Anterior cingulate cortex (tissue), 58 donors: Measurements from ENCODE around the gene SP100.
"Not testable (repeated sequence)": the region's sequence is repeated elsewhere in the genome, so short reads cannot be mapped to it uniquely, and the experiment has no call there.

Experiments
- DNase-seq, 58 donors: peaks; one replicate each; lab custom pipeline; 2025; lab: John Stamatoyannopoulos, UW

The SP100 gene

GRCh38 chr2:230455005-230455684 is 39.1 kb downstream of the SP100 start:
- DNase-seq, result no peak

- DNase-seq, result peak in 10 of 58 donors; percentile 1 to 30 (median 6)
These were observed 41.2 kb downstream of the SP100 start for GRCh38 chr2:230457073-230457768.

GRCh38 chr2:230457793-230458192 is 41.8 kb downstream of the SP100 start:
- DNase-seq, result no peak

- DNase-seq, result no peak
These were observed 43.2 kb downstream of the SP100 start for GRCh38 chr2:230459216-230459615.

- no peak for DNase-seq
These were observed 55.1 kb downstream of the SP100 start for GRCh38 chr2:230471074-230471473.

- no peak for DNase-seq
These were observed 56.6 kb downstream of the SP100 start for GRCh38 chr2:230472621-230473018.

- no peak for DNase-seq
These were observed 57.4 kb downstream of the SP100 start for GRCh38 chr2:230473378-230473777.

GRCh38 chr2:230475143-230475542 is 59.1 kb downstream of the SP100 start:
- no peak for DNase-seq

- no peak for DNase-seq
These were observed 69.9 kb downstream of the SP100 start for GRCh38 chr2:230485801-230486341.

- not testable (repeated sequence) for DNase-seq
These were observed 75.2 kb downstream of the SP100 start for GRCh38 chr2:230491219-230491618.

- DNase-seq, result no peak
These were observed 76.1 kb downstream of the SP100 start for GRCh38 chr2:230492107-230492506.

GRCh38 chr2:230494980-230495379 is 79.0 kb downstream of the SP100 start:
- no peak for DNase-seq

GRCh38 chr2:230496891-230497290 is 80.9 kb downstream of the SP100 start:
- DNase-seq, result no peak

GRCh38 chr2:230498506-230499107 is 82.6 kb downstream of the SP100 start:
- no peak for DNase-seq

GRCh38 chr2:230502593-230502992 is 86.6 kb downstream of the SP100 start:
- DNase-seq, result no peak

- DNase-seq, result no peak
These were observed 87.8 kb downstream of the SP100 start for GRCh38 chr2:230503798-230504197.

GRCh38 chr2:230505162-230505561 is 89.2 kb downstream of the SP100 start:
- no peak for DNase-seq

- no peak for DNase-seq
These were observed 97.2 kb downstream of the SP100 start for GRCh38 chr2:230512955-230513748.

- no peak for DNase-seq
These were observed 104.3 kb downstream of the SP100 start for GRCh38 chr2:230520061-230520874.

- no peak for DNase-seq
These were observed 104.8 kb downstream of the SP100 start for GRCh38 chr2:230520875-230521155.
